ENCODE results near the gene FRS3.
A peak's percentile ranks its signal among the peaks of the same experiment; 100 is the strongest.
"Not testable (repeated sequence)": the region's sequence is repeated elsewhere in the genome, so short reads cannot be mapped to it uniquely, and the experiment has no call there.

Gene FRS3

GRCh38 chr6:41779788-41780550 is at the start of gene FRS3:
Gene FRS3, minus strand, starts transcription at chr6:41779900. Its CDS starts 2,913 bp downstream, at chr6:41776987.
- DNase-seq (ENCODE audit: low spot score), result peak; percentile 94

- DNase-seq (ENCODE audit: low spot score), result no peak
Observed at GRCh38 chr6:41826343-41827022, 46.8 kb upstream of the FRS3 start.

GRCh38 chr6:41824571-41825569 is 45.2 kb upstream of the FRS3 start:
- no peak for DNase-seq (ENCODE audit: low spot score)

DNA sequence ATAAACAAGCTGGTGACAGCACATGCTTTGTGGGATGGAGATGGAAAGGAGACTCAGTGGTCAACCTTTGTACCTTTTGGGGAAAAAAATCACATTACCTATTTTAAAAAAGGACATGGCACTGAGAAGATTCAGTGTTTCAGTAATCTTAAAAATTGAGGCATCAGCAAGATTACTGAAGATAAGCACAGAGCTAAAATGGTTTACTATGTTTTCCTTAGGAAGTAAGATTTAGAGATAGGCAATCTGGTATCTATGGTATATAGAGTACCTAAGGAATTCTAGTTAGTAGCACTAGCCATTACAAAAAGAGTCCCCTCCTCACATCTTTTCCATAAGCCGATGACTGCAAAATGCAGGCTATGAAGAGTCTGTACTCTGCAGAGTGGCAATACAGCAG is 43.5 kb upstream of the FRS3 start:
- no peak for DNase-seq (ENCODE audit: low spot score)

- no peak for DNase-seq (ENCODE audit: low spot score)
Observed at GRCh38 chr6:41822021-41822420, 42.3 kb upstream of the FRS3 start.

GRCh38 chr6:41821266-41821665 is 41.6 kb upstream of the FRS3 start:
- no peak for DNase-seq (ENCODE audit: low spot score)

DNA sequence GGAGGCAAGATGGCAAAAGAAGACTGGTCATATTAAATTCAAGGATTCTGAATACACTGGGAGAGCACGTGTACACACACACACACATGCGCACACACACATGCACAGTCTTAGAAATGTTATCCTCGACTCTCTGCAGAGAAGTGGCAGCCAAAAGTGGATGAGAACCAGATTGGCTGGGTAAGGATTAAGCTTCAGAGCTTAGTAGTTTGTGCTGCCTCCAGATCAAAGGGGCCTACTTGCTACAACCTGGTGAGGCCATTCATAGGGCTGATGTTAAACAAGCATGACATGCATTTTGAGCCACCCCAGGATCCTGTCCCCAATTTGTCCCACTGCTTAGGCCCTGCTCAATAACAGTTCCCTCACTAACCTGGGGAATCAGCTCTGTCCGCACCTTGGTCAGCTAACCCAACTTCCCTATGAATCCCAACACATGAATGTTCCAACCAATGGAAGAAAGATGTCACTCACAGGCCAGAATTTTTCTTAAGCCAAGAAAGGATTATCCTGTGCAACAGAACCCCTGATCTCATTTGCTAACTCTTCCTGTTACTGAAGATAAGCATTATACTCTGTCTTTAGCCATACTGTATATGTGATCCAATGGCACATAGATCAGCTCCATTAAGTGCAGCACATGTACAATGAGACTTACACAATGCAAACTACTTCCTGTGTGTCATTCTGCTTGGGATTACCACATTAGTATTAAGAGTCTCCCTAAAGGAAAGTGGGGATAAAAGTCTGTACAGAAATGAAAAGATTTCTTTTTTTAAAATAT is 38.8 kb upstream of the FRS3 start:
- DNase-seq (ENCODE audit: low spot score), result no peak

DNA sequence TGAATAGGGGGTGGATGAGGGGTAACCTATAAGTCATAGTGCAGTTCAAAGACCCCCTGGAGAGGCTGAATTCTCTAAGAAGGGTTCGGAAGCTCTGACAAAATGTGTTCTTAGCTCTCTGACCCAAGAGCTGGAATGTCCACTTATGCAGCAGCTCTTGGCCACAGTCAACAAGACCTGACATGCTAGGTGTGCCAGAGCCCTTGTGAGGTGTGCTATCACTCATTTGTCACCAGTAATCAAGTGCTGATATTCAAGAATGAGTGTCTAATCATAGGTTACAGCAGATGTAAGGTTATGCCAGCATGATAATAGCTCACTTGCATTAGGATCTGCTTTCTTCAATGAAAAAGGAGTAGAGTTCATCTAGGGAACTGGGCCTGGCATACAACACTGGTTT is 35.9 kb upstream of the FRS3 start:
- DNase-seq (ENCODE audit: low spot score), result no peak

GRCh38 chr6:41814629-41815028 is 34.9 kb upstream of the FRS3 start:
- no peak for DNase-seq (ENCODE audit: low spot score)

GRCh38 chr6:41813956-41814355 is 34.3 kb upstream of the FRS3 start:
- DNase-seq (ENCODE audit: low spot score), result no peak

GRCh38 chr6:41813469-41813868 is 33.8 kb upstream of the FRS3 start:
- no peak for DNase-seq (ENCODE audit: low spot score)

DNA sequence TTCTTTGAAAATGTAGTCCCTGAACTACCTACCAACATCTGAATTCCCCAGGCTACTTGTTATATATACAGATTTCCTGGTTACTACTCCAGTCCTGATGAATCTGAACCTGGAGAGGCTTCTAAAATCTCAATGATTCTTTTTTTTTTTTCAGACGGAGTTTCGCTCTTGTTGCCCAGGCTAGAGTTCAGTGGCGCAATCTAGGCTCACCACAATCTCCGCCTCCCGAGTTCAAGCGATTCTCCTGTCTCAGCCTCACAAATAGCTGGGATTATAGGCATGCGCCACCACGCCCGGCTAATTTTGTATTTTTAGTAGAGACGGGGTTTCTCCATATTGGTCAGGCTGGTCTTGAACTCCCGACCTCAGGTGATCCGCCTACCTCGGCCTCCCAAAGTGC is 32.2 kb upstream of the FRS3 start:
- DNase-seq (ENCODE audit: low spot score), result not testable (repeated sequence)

DNA sequence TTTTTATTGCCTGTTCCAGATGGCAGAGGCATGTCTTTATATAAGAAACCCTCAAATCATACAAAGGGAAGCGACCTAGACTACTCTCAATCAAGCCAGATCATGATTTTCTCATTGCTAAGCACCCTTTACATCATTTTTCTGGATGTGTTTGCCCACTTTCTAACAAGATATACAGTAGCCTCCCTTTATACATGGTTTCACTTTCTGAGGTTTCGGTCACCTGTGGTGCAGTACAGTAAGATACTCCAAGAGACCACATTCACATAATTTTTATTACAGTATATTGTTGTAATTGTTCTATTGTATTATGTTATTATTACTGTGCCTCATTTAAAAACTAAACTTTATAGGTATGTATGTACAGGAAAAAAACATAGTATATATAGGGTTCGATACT is 31.4 kb upstream of the FRS3 start:
- DNase-seq (ENCODE audit: low spot score), result no peak

DNA sequence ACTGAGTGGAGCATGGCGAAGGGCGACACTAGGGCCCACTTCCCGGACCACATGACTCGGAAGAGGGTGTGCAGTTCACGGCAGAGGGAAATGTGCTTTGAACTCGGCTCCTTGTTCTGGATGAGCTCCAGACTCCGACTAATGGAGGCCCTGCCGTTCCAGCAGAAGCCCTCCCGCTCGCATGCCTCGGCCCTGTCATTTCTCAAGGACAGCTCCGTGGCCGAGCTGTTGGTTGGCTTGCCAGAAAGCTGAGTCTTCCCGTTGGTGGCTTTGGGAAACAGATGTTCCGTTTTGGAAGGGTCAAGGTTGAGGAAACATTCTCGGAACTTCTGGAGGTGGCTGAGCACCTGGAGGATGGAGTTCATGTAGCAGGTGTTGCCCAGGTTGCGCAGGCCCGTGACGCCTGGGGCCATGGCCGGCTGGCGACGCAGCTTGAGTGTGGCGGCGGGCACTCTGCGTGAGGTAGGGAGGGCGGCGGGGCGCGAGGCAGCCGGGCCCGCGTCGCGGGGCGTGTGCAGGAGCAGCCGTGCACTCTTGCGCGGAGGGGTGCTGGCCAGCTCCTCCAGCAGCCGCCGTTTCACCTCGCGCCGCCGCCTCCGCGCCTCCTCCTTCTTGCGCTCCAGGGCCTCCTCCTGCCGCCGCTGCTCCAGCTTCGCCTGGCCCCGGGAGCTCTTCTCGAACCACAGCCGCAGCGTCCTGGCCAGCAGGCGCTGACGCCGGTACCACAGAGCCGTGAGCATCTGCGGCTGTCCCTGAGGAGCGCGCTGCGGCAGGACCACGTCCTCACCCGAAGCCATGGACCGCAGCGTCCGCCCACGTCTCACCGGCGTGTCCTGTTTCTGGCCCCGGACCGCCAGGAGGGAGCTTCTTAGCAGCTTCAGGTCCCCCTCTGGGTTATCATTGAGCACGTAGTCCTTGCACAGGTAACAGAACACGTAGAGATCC is 26.4 kb upstream of the FRS3 start:
- DNase-seq (ENCODE audit: low spot score), result no peak

- no peak for DNase-seq (ENCODE audit: low spot score)
Observed at GRCh38 chr6:41801380-41801779, 21.7 kb upstream of the FRS3 start.

DNA sequence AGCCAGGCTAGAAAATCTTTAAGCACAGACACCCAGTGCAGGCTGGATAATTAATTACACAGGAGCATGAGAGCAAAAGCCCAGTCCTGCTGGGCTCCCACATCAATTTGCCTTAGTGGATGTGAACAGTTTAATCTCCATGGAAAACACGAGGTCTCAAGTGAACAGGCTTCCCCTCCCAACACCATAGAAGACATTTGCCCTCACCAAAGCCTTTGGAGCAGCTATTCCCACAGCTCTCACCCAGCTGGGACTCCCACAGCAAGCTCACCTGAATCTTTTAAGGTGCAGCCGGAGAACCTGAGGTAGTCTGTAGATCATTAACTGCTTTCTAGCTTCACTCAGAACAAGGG is 19.8 kb upstream of the FRS3 start:
- no peak for DNase-seq (ENCODE audit: low spot score)

DNA sequence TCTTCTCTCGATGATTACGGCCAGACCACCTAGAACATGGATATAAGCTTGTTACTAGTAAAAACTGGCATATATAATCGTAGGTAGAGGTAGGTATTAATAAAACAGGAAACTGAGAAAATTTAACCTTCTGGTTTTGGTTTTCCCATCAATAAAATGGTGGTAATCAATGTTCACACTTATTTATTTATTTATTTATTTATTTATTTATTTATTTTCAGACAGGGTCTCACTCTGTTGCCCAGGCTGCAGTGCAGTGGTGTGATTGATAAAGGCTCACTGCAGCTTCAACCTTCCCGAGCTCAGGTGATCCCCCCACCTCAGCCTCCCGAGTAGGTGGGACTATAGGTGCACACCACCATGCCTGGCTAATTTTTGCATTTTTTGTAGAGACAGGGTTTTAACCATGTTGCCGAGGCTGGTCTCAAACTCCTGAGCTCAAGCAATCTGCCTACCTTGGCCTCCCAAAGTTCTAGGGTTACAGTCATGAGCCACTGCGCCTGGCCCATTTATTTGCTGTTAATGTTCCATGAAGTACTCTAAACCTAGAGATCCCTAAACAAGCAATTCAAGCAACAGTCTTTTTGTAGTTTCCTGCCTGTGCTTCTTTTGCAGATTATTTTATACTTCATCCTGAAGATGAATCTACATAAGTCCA is 19.3 kb upstream of the FRS3 start:
- no peak for DNase-seq (ENCODE audit: low spot score)

- DNase-seq (ENCODE audit: low spot score), result no peak
Observed at GRCh38 chr6:41796474-41796873, 16.8 kb upstream of the FRS3 start.

- no peak for DNase-seq (ENCODE audit: low spot score)
Observed at GRCh38 chr6:41791984-41792383, 12.3 kb upstream of the FRS3 start.

DNA sequence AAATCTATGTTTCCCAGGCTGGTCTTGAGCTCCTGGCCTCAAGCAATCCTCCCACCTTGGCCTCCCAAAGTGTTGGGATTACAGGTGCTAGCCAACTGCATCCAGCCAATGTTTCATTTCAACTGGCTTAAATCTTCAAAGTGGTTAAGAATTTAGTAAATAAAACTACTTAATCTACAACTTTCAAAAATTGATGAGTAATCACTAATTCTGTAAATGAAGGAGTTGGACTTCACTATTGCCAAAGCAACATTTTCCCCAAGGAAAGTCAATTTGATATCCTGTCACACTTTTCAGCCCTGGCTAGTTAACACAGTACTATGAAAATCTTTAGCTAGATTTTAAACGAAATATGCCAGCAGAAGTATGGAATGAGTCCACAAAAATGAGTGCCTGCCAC is 11.6 kb upstream of the FRS3 start:
- DNase-seq (ENCODE audit: low spot score), result no peak

Data from LoVo (cell line).